Fibroblast of lung (primary cell): Measurements from ENCODE around the gene TF. TPM values are rescaled to one million over a fixed set of nuclear protein-coding genes. Genes with fewer than 3 reads are reported as not detected.

Source experiments
- DNase-seq, 2 donors: peaks; one replicate each; pipeline versions ENCODE4 v3.0.0 to v3.0.0-alpha.2; 2010; ENCODE audit warnings: low read depth in 2 of 2
- H2AFZ ChIP-seq: 2 replicates; pipeline ENCODE4 v1.5.1; 2012; ENCODE audit warnings: low read length, control low read depth, inconsistent platforms
- H3K27ac ChIP-seq: 2 replicates; pipeline ENCODE4 v1.5.1; 2011; ENCODE audit warnings: low read length, control low read depth; ENCODE audit not compliant: insufficient read depth
- H3K27me3 ChIP-seq: 2 replicates; pipeline ENCODE4 v1.5.1; 2011; ENCODE audit warnings: mild to moderate bottlenecking, low read length; ENCODE audit not compliant: control insufficient read depth, insufficient read depth
- H3K36me3 ChIP-seq: 2 replicates; pipeline ENCODE4 v1.5.1; 2011; ENCODE audit warnings: low read length; ENCODE audit not compliant: control insufficient read depth, insufficient read depth
- H3K4me1 ChIP-seq: 2 replicates; pipeline ENCODE4 v1.5.1; 2011; ENCODE audit warnings: low read length; ENCODE audit not compliant: control insufficient read depth, insufficient read depth; ENCODE audit errors: extremely low read depth
- H3K4me2 ChIP-seq: 2 replicates; pipeline ENCODE4 v1.5.1; 2011; ENCODE audit warnings: low read length, control low read depth; ENCODE audit not compliant: insufficient read depth; ENCODE audit errors: extremely low read depth
- H3K4me3 ChIP-seq, 4 experiments: fragments of 200-600 bp in 1 of 4; sonication (generic) in 1 of 4; replicated peaks in 1 of 4; 2 replicates each; pipeline ENCODE4 v1.5.1; 2011 to 2016; ENCODE audit warnings: low read length in 4 of 4, low read depth in 3 of 4, mild to moderate bottlenecking in 3 of 4, control low read depth in 2 of 4, inconsistent platforms in 1 of 4, mixed read lengths in 1 of 4; ENCODE audit not compliant: insufficient read depth in 1 of 4; ENCODE audit errors: control extremely low read depth in 1 of 4
- H3K79me2 ChIP-seq: 2 replicates; pipeline ENCODE4 v1.5.1; 2012; ENCODE audit warnings: mild to moderate bottlenecking, low read length, inconsistent platforms; ENCODE audit not compliant: control insufficient read depth, insufficient read depth
- H3K9ac ChIP-seq: 2 replicates; pipeline ENCODE4 v1.5.1; 2011; ENCODE audit warnings: mild to moderate bottlenecking, low read length, control low read depth; ENCODE audit not compliant: insufficient read depth
- H3K9me3 ChIP-seq: 2 replicates; pipeline ENCODE4 v1.5.1; 2012; ENCODE audit warnings: low read depth, low read length; ENCODE audit not compliant: control insufficient read depth, insufficient read depth
- H4K20me1 ChIP-seq: 2 replicates; pipeline ENCODE4 v1.5.1; 2011; ENCODE audit warnings: low read length; ENCODE audit not compliant: control insufficient read depth, insufficient read depth; ENCODE audit errors: extremely low read depth
- CTCF ChIP-seq, 2 donors: IDR thresholded peaks in 1 of 2; conservative IDR thresholded peaks in 1 of 2; 1 replicate in 1 of 2; 2 replicates in 1 of 2; pipeline ENCODE4 v1.5.1; 2011 to 2012; ENCODE audit warnings: low read length in 2 of 2, control low read depth in 1 of 2, inconsistent platforms in 1 of 2, low read depth in 1 of 2, mild to moderate bottlenecking in 1 of 2
- EZH2 ChIP-seq: IDR thresholded peaks from 2 replicates; pipeline ENCODE4 v1.5.1; 2012; ENCODE audit warnings: low read length, control low read depth, mild to moderate bottlenecking; ENCODE audit errors: missing control alignments
- polyA plus RNA-seq, 2 donors: library from polyadenylated mRNA; depleted of rRNA in 1 of 2; stranded (reverse) in 1 of 2; unstranded in 1 of 2; fragments of >200 nt; gene quantifications; 2 replicates each; pipeline ENCODE4 v1.2.1, GENCODE V29; 2011 to 2012; ENCODE audit warnings: missing spikeins in 1 of 2
- total RNA-seq: library from RNA; depleted of rRNA; stranded (reverse); fragments of >200 nt; gene quantifications from 2 replicates; pipeline ENCODE4 v1.2.1, GENCODE V29; 2014

Gene TF
- total and polyA plus RNA-seq, 2 donors (not counting 1 experiment from before 2014, with no cell fraction given), result 0.05 to 0.33 TPM

DNA sequence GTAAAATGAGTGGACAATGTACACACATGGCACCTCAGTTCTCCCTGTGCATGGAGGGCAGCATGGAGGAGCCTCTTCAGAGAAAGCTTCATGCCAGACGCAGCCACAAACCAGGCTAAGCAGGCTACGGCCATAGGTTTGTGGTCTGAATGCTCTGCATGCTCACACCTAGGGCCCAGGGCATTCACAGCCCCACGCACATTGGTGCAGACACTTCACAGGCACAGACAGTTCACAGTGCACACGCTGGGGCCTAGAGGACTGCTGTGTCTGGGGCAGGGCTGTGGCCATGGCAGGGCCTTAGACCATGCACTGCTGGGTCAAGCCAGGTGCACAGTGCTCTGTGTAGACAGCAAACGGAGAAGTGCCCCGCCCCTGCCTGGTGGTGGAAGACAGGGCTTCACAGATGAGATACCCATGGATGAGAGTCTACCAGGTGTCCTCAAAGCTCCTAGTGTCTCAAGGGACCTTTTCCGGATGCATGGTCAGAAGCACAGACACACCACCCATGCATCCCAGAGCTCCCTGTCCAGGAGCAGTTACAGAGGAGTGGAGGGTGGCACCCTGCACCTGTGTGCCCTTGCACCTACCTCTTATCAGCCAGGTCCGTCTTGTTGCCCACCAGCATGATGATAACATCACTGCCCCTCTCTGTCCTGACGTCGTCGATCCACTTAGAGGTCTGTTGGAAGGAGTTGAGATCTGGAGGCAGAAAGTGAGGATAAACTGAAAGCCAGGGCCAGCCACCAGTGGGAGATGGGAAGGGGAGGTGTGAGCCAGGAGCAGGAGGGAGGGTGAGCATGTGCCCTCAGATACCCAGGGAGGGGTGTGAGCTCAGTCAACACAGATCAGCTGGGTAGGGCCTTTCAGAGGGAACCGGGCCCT lies 93.0 kb downstream of the TF start:
- Histone ChIP-seq H3K4me2 (no peak overlapping the region), H3K36me3 (no peaks in the 10 kb centered on the region), H3K27me3 (peaks cover 2% of the 10 kb centered on the region), H3K4me1 (peaks cover 4% of the 10 kb centered on the region), H3K4me3 (no peak overlapping the region), H3K9me3 (no peaks in the 10 kb centered on the region), H3K79me2 (no peaks in the 10 kb centered on the region), H3K9ac (no peak overlapping the region), H4K20me1 (no peaks in the 10 kb centered on the region), H2AFZ (no peak overlapping the region), H3K27ac (no peak overlapping the region)
- TF ChIP-seq EZH2 (no peak), CTCF (conservative IDR thresholded peaks at IDR 0.05 in 1 of 2, IDR thresholded peaks at IDR 0.05 in 1 of 2; ENCODE audit: low read depth in 1 of 2, low read length in 2 of 2) (no peak)
- no peak for DNase-seq

DNA sequence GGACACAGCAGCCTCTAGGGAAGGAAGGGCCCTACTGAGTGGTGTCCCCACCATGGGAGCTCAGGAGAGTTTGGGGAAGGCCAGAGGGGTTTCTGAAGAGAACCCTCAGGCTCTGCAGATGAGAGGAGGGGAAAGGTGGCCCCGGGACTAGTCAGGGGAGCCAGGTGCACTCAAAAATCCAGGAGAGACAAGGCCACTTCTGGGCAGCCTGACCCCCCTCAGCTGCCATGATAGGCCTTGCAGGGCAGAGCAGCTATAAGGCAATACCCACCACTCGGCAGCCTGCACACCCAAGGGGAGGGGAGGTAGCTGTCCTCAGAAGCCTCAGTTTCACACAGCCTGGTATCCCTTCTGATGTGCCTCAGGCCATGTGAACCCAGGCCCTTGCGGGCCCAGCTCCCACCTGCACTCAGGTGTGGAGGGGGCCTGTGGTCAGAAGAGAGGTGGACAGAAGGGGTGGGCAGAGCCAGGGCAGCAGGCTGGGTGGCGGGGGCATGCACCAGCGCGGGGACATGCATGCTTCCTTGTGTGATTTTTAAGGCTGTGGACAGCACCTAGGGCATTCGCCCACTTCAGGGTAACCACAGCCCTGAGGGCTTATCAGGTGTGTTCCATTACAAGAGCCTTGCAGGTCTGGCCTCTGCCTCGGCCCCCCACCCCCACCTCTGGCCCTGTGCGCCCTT lies 94.0 kb downstream of the TF start:
- Histone ChIP-seq H3K4me2 (no peak overlapping the region), H4K20me1 (no peaks in the 10 kb centered on the region), H3K4me1 (peaks cover 6% of the 10 kb centered on the region), H3K27me3 (peaks cover 2% of the 10 kb centered on the region), H2AFZ (no peak overlapping the region), H3K4me3 (no peak overlapping the region), H3K36me3 (no peaks in the 10 kb centered on the region), H3K9me3 (no peaks in the 10 kb centered on the region), H3K79me2 (no peaks in the 10 kb centered on the region), H3K9ac (no peak overlapping the region), H3K27ac (no peak overlapping the region)
- DNase-seq, result no peak
- TF ChIP-seq EZH2, result no peak
- no peak for TF ChIP-seq CTCF (conservative IDR thresholded peaks at IDR 0.05 in 1 of 2, IDR thresholded peaks at IDR 0.05 in 1 of 2; ENCODE audit: low read depth in 1 of 2, low read length in 2 of 2)

DNA sequence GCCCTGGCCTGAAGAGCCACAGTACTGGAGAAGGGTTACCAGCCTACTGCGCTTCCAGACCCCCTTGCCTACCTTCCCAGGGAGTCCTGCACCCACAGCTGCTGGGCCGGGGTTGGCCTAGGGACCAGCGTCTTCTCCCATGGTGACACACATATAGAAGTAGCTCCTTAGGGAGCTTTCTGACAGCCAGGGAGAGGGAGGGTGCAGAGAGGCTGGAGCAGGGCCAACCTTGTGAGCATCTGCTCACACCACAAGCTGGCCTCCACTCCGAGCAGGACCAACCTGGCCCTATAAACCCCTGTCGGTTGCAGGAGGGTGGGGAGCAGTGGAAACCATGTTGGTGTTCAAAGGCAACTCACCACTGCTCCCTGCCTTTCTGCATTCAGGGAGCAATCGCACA lies 94.6 kb downstream of the TF start:
- no peak overlapping the region for H3K4me2 ChIP-seq
- H2AFZ ChIP-seq, result no peak overlapping the region
- no peak for DNase-seq
- TF ChIP-seq EZH2, result no peak
- TF ChIP-seq CTCF (conservative IDR thresholded peaks at IDR 0.05 in 1 of 2, IDR thresholded peaks at IDR 0.05 in 1 of 2; ENCODE audit: low read depth in 1 of 2, low read length in 2 of 2), result no peak
- H3K27ac ChIP-seq, result no peak overlapping the region
- H3K9me3 ChIP-seq, result no peaks in the 10 kb centered on the region
- peaks cover 2% of the 10 kb centered on the region for H3K27me3 ChIP-seq
- H3K4me3 ChIP-seq, result no peak overlapping the region
- no peaks in the 10 kb centered on the region for H4K20me1 ChIP-seq
- H3K9ac ChIP-seq, result no peak overlapping the region
- no peaks in the 10 kb centered on the region for H3K36me3 ChIP-seq
- peaks cover 6% of the 10 kb centered on the region for H3K4me1 ChIP-seq
- no peaks in the 10 kb centered on the region for H3K79me2 ChIP-seq
